HepG2 (cell line): ENCODE results near the gene ME3. TPM values are rescaled to one million over a fixed set of nuclear protein-coding genes. Genes with fewer than 3 reads are reported as not detected.

Experiments
- ATAC-seq: fragments of 200-7000 bp; cut with Tn5 transposase; 3 replicates; pipeline ENCODE4 v1.9.1; 2020; ENCODE audit warnings: mild to moderate bottlenecking, moderate library complexity
- BruUV-seq: library from RNA; stranded (reverse); fragments of 400-500 nt; replicated peaks from 2 replicates; lab custom pipeline; 2021; lab: Mats Ljungman, UMichigan
- CTCF ChIA-PET: fragments of 300-600 bp; formaldehyde crosslinking; extraction: SDS; loops from one replicate; lab custom pipeline; 2021; ENCODE audit warnings: low total read pairs, inconsistent platforms, low intra/inter-chr PET ratio; lab: Yijun Ruan, JAX
- POLR2A ChIA-PET: fragments of 350-600 bp; sonication (Branson Sonifier 250); formaldehyde crosslinking; loops from one replicate; lab custom pipeline; 2020; ENCODE audit warnings: antibody characterized with exemption, inconsistent platforms; lab: Yijun Ruan, JAX
- DNase-seq: peaks from one replicate; pipeline ENCODE4 v3.0.0-alpha.2; 2015; ENCODE audit warnings: low spot score
- FAIRE-seq: peaks from 3 replicates; lab custom pipeline; 2011; peaks lifted over from hg19 to GRCh38; lab: Jason Lieb, UNC
- H2AFZ ChIP-seq: one replicate; pipeline ENCODE4 v1.6.1; 2011; ENCODE audit warnings: low read length, inconsistent platforms
- H3K27ac ChIP-seq: fragments of 300-600 bp; 3 replicates; pipeline ENCODE4 v1.8.0; 2011; ENCODE audit warnings: mixed run types, mild to moderate bottlenecking, mixed read lengths, low read length, inconsistent platforms; ENCODE audit not compliant: insufficient read depth; ENCODE audit errors: extremely low read length
- H3K27me3 ChIP-seq, 2 experiments: fragments of 200-600 bp in 1 of 2; 2 replicates in 1 of 2; 3 replicates in 1 of 2; pipeline versions ENCODE4 v1.6.0 to v1.8.0; 2011; ENCODE audit warnings: low read length in 2 of 2, mild to moderate bottlenecking in 2 of 2, moderate library complexity in 2 of 2, inconsistent platforms in 1 of 2; ENCODE audit not compliant: insufficient read depth in 2 of 2, control insufficient read depth in 1 of 2
- H3K36me3 ChIP-seq, 2 experiments: fragments of 200-600 bp in 1 of 2; replicated peaks in 1 of 2; 2 replicates in 1 of 2; 3 replicates in 1 of 2; pipeline versions ENCODE4 v1.5.1 to v1.8.0; 2011; ENCODE audit warnings: low read length in 2 of 2, inconsistent platforms in 1 of 2; ENCODE audit not compliant: insufficient read depth in 2 of 2, control insufficient read depth in 1 of 2
- H3K4me1 ChIP-seq: 2 replicates; pipeline ENCODE4 v1.5.1; 2012; ENCODE audit warnings: low read length, inconsistent platforms; ENCODE audit not compliant: insufficient read depth
- H3K4me2 ChIP-seq: 2 replicates; pipeline ENCODE4 v1.6.0; 2011; ENCODE audit warnings: low read depth, low read length, inconsistent platforms
- H3K4me3 ChIP-seq, 3 experiments: fragments of 200-600 bp in 1 of 3; sonication (generic), shearing (Covaris generic) in 1 of 3; replicated peaks in 1 of 3; 2 replicates each; pipeline ENCODE4 v1.5.1; 2011 to 2016; ENCODE audit warnings: low read length in 3 of 3, inconsistent platforms in 2 of 3, low read depth in 2 of 3, mild to moderate bottlenecking in 2 of 3, control low read depth in 1 of 3, mixed read lengths in 1 of 3; ENCODE audit not compliant: insufficient read depth in 1 of 3
- H3K79me2 ChIP-seq: one replicate; pipeline ENCODE4 v1.6.1; 2011; ENCODE audit warnings: low read length, inconsistent platforms; ENCODE audit not compliant: insufficient read depth
- H3K9ac ChIP-seq: 2 replicates; pipeline ENCODE4 v1.6.0; 2011; ENCODE audit warnings: mild to moderate bottlenecking, low read depth, low read length, inconsistent platforms; ENCODE audit not compliant: insufficient read depth
- H3K9me3 ChIP-seq: 2 replicates; pipeline ENCODE4 v1.5.1; 2012; ENCODE audit warnings: mild to moderate bottlenecking, low read length
- H4K20me1 ChIP-seq: 2 replicates; pipeline ENCODE4 v1.6.0; 2011; ENCODE audit warnings: inconsistent platforms, mild to moderate bottlenecking, low read length, moderate library complexity; ENCODE audit not compliant: insufficient read depth
- BRCA1 ChIP-seq: sonication (generic); formaldehyde crosslinking; IDR thresholded peaks from 2 replicates; pipeline ENCODE4 v1.4.0; 2020; ENCODE audit warnings: missing genetic modification reagents
- BRD4 ChIP-seq: sonication (generic); formaldehyde crosslinking; IDR thresholded peaks from 2 replicates; pipeline ENCODE4 v1.4.0; 2020; ENCODE audit warnings: missing genetic modification reagents
- HBP1 ChIP-seq: IDR thresholded peaks from 2 replicates; pipeline ENCODE4 v1.6.1; 2016; ENCODE audit warnings: low read depth, control low read depth
- KAT8 ChIP-seq: IDR thresholded peaks from 2 replicates; pipeline ENCODE4 v1.6.1; 2016; ENCODE audit warnings: missing genetic modification reagents, missing compliant biosample characterization
- POLR2AphosphoS2 ChIP-seq: IDR thresholded peaks from 2 replicates; pipeline ENCODE4 v1.6.1; 2011; ENCODE audit warnings: low read depth, low read length, improper control_type of control experiment
- RCOR2 ChIP-seq: IDR thresholded peaks from 2 replicates; pipeline ENCODE4 v1.6.1; 2016; ENCODE audit warnings: missing biosample characterization, missing genetic modification reagents
- ZMYM2 ChIP-seq: sonication (generic); formaldehyde crosslinking; IDR thresholded peaks from 2 replicates; pipeline ENCODE4 v1.8.0; 2022; ENCODE audit warnings: mild to moderate bottlenecking, missing genetic modification reagents
- ZNF121 ChIP-seq: sonication (generic); formaldehyde crosslinking; IDR thresholded peaks from 2 replicates; pipeline ENCODE4 v1.5.0; 2020; ENCODE audit warnings: mild to moderate bottlenecking, missing genetic modification reagents
- ZNF468 ChIP-seq: sonication (generic); formaldehyde crosslinking; IDR thresholded peaks from 2 replicates; pipeline ENCODE4 v1.8.0; 2022; ENCODE audit warnings: mild to moderate bottlenecking, moderate library complexity, missing genetic modification reagents
- ZNF777 ChIP-seq: sonication (generic); formaldehyde crosslinking; IDR thresholded peaks from 2 replicates; pipeline ENCODE4 v1.4.0; 2020; ENCODE audit warnings: missing genetic modification reagents
- ZSCAN25 ChIP-seq: sonication (generic); formaldehyde crosslinking; IDR thresholded peaks from 2 replicates; pipeline ENCODE4 v1.8.0; 2022; ENCODE audit warnings: mild to moderate bottlenecking, missing genetic modification reagents
- in situ Hi-C: cut with HindIII; loops from 2 replicates; pipeline ENCODE4 v1.10.0; 2017; ENCODE audit warnings: low pct_unique_long_range_greater_than_20kb; ENCODE audit not compliant: extremely low pct_ligation_motif_present
- intact Hi-C: fragments of 100-400 bp; cut with micrococcal nuclease; formaldehyde crosslinking; loops from one replicate; pipeline ENCODE4 v1.10.0; 2022; ENCODE audit not compliant: unreplicated experiment
- polyA plus RNA-seq, 8 experiments: library from polyadenylated mRNA; depleted of rRNA in 3 of 8; stranded (reverse) in 7 of 8; unstranded in 1 of 8; fragments of >200 nt; fragmentation: Illumina TruSeq in 4 of 8; extraction: Trizol in 4 of 8; gene quantifications; 2 replicates each; pipeline versions ENCODE4 v1.2.1 to v1.2.3, GENCODE V29; 2011 to 2016; ENCODE audit warnings: low read depth in 4 of 8, missing spikeins in 1 of 8, mixed read lengths in 1 of 8; ENCODE audit not compliant: insufficient read depth in 1 of 8
- total RNA-seq, 5 experiments: library from RNA; depleted of rRNA; stranded (reverse); fragments of >200 nt; fragmentation: Illumina TruSeq; extraction: Trizol; gene quantifications; 2 replicates each; pipeline ENCODE4 v1.2.3, GENCODE V29; 2016; ENCODE audit warnings: low read depth in 1 of 5
- TF ChIP-seq, protein P1 (sequence below): sonication (generic); formaldehyde crosslinking; IDR thresholded peaks from 2 replicates; pipeline ENCODE4; 2020; ENCODE audit warnings: missing genetic modification reagents, mild to moderate bottlenecking, borderline replicate concordance
- TF ChIP-seq, protein P2 (sequence below): sonication (generic); formaldehyde crosslinking; IDR thresholded peaks from 2 replicates; pipeline ENCODE4 v1.8.1; 2023; ENCODE audit warnings: missing genetic modification reagents, inconsistent platforms, borderline replicate concordance

ME3 gene
- total and polyA plus RNA-seq, 2 of the 13 experiments (the other 11 are each of a cell fraction or from before 2014, with no cell fraction given), result not detected

GRCh38 chr11:86478348-86478747 lies 194.1 kb downstream of the ME3 start:
- H3K4me2 ChIP-seq, result no peak overlapping the region
- ATAC-seq (no peak), FAIRE-seq (no peak), DNase-seq (no peak)
- CTCF ChIA-PET, result no interaction called here
- POLR2A ChIA-PET, result no interaction called here
- H3K9me3 ChIP-seq, result no peaks in the 10 kb centered on the region
- H3K36me3 ChIP-seq, result no peaks in the 10 kb centered on the region
- in situ Hi-C loops (no loop called here), intact Hi-C loops (no loop called here)
- H3K27ac ChIP-seq, result no peak overlapping the region
- no peaks in the 10 kb centered on the region for H3K79me2 ChIP-seq
- no peak overlapping the region for H3K4me3 ChIP-seq
- no peaks in the 10 kb centered on the region for H3K27me3 ChIP-seq
- no peaks in the 10 kb centered on the region for H4K20me1 ChIP-seq
- BruUV-seq, result no TSS peak
- H2AFZ ChIP-seq, result no peak overlapping the region
- H3K9ac ChIP-seq, result no peak overlapping the region
- peaks cover 23% of the 10 kb centered on the region for H3K4me1 ChIP-seq
- TF ChIP-seq ZNF777 (CRISPR knock-in tag) (no peak), HBP1 (CRISPR knock-in tag) (no peak), ZSCAN25 (CRISPR knock-in tag) (no peak), ZMYM2 (no peak), KAT8 (no peak), BRD4 (no peak), RCOR2 (CRISPR knock-in tag) (no peak), BRCA1 (CRISPR knock-in tag) (no peak), POLR2AphosphoS2 (no peak), ZNF468 (CRISPR knock-in tag) (no peak), ZNF121 (no peak)
- TF ChIP-seq, protein P1, sequence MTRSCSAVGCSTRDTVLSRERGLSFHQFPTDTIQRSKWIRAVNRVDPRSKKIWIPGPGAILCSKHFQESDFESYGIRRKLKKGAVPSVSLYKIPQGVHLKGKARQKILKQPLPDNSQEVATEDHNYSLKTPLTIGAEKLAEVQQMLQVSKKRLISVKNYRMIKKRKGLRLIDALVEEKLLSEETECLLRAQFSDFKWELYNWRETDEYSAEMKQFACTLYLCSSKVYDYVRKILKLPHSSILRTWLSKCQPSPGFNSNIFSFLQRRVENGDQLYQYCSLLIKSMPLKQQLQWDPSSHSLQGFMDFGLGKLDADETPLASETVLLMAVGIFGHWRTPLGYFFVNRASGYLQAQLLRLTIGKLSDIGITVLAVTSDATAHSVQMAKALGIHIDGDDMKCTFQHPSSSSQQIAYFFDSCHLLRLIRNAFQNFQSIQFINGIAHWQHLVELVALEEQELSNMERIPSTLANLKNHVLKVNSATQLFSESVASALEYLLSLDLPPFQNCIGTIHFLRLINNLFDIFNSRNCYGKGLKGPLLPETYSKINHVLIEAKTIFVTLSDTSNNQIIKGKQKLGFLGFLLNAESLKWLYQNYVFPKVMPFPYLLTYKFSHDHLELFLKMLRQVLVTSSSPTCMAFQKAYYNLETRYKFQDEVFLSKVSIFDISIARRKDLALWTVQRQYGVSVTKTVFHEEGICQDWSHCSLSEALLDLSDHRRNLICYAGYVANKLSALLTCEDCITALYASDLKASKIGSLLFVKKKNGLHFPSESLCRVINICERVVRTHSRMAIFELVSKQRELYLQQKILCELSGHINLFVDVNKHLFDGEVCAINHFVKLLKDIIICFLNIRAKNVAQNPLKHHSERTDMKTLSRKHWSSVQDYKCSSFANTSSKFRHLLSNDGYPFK, result no peak
- TF ChIP-seq, protein P2, sequence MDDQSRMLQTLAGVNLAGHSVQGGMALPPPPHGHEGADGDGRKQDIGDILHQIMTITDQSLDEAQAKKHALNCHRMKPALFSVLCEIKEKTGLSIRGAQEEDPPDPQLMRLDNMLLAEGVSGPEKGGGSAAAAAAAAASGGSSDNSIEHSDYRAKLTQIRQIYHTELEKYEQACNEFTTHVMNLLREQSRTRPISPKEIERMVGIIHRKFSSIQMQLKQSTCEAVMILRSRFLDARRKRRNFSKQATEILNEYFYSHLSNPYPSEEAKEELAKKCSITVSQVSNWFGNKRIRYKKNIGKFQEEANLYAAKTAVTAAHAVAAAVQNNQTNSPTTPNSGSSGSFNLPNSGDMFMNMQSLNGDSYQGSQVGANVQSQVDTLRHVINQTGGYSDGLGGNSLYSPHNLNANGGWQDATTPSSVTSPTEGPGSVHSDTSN (CRISPR knock-in tag), result no peak
- TF ChIP-seq, all 625 proteins: peak for 0
